ENCODE results near the gene TTK.
"Not testable (repeated sequence)": the region's sequence is repeated elsewhere in the genome, so short reads cannot be mapped to it uniquely, and the experiment has no call there.

Gene TTK

DNA sequence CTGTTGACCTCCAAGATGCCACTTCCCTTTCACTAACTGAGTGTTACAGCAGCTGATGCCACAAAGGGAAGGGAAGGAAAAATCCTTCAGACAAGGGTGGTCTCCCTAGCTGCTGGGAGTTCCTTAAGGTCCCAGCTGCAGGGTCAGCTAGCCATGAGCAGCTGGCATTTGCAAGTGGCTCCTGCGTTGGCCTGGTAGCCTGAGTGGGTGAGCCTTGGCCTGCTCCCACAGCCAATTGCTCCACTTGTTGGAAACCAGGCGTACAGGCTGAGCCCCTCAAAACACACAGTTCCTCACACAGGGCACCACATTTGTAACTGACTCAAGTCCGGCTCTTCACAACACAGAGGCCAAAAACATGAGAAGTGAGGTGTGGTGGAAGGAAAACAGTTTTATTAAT lies 16.7 kb downstream of the TTK start:
- no peak for DNase-seq (ENCODE audit: low read depth in 2 of 3, low spot score in 1 of 3)

DNA sequence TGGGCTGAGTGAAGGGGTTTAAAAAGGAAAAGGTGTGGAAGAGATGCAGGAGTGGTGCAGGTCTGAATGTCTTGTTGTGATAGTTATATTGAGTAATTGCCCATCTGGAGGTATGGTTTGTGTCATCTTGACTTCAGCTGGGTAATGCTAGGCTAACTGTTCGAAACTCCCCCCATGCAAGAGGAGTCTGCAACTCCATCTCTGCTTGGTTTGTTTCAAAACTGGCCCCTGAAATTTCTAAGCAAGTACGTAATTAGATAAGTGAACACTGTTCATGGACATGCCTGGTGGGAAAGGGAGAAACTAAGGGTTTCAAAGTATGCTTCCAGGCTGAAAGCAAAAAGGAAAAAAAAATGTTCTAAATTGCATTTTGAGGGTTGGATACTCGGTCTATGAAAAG lies 17.1 kb downstream of the TTK start:
- no peak for DNase-seq (ENCODE audit: low read depth in 2 of 3, low spot score in 1 of 3)

DNA sequence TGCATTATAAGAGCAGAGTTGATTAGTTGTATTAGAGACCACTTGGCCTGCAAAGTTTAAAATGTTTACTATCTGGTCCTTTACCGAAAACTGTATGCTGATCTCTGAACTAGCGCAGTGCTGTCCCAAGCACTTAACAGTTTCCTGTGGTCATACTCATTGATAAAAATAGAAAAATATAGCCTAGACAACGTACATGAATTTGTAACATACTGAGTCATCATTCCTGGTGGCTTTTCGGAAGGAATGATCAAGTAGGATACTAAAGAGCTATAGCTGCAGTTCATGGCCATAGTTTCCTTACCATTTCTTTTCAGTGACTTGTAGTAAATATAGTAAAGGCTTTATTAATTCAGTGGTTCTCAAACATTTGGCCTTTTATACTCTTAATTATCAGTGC lies 18.4 kb downstream of the TTK start:
- no peak for DNase-seq (ENCODE audit: low read depth in 2 of 3, low spot score in 1 of 3)

DNA sequence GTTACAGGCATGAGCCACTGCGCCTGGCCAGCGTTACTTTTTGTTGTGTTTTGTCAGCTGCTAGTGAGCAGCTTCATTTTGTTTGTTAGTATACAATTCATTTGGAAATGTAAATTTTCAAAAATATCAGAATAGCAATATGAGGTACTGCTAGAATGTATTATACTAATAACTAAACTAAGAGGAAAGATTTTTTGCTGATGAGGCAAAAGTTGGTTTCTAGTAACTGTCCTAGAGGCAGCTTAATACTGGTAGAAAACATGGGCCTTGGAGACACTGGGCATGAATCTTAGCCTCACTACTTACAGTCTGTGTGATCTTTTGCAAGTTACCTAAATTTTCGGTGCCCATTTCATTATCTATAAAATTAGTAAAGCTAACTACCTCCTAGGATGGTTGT lies 24.1 kb downstream of the TTK start:
- no peak for DNase-seq (ENCODE audit: low read depth in 2 of 3, low spot score in 1 of 3)

DNA sequence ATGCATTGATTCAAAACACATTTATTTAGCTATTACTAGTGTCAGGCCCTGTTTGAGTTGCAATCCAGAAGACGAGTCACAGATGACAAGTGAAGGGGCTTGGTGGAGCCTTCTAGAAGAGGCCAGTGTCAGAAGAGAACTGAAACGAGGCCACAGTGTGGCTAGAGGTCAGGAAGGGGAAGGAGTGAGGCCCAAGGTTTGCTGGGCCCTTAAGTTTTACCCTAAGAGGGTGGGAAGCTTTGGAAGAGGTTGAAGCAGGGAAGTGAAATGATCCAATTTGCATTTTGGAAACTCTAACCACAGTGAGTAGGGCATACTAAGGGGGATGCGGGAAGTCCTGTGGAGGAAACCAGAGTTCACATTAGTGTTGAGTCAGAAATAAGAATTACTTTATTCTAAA lies 25.0 kb downstream of the TTK start:
- DNase-seq (ENCODE audit: low read depth in 2 of 3, low spot score in 1 of 3) = no peak

DNA sequence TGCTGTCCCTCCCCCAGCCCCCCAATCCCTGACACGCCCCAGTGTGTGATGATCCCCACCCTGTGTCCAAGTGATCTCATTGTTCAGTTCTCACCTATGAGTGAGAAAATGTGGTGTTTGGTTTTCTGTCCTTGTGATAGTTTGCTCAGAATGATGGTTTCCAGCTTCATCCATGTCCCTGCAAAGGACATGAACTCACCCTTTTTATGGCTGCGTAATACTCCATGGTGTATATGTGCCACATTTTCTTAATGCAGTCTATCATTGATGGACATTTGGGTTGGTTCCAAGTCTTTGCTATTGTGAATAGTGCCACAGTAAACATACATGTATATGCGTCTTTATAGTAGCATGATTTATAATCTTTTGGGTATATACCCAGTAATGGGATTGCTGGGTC lies 43.8 kb downstream of the TTK start:
- DNase-seq (ENCODE audit: low read depth in 2 of 3, low spot score in 1 of 3) = not testable (repeated sequence)

DNA sequence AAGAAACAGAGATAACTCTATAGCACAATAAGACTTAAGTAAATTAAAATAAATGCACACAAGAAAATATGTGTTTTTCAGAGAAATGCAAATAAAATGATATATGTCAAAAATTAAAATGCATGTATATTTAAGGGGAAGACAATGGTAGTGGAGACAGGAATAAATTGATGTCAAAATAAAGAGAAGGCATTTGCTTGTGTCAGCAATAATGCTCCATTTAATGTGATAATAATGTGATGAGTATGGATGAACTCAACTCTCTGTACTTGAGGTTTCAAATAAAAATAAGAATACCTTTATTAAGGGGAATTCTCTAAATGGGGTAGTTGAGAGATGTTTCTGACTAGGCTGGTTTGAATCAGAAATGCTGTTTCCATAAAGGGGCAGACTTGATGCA lies 56.3 kb downstream of the TTK start:
- no peak for DNase-seq (ENCODE audit: low read depth in 2 of 3, low spot score in 1 of 3)

DNA sequence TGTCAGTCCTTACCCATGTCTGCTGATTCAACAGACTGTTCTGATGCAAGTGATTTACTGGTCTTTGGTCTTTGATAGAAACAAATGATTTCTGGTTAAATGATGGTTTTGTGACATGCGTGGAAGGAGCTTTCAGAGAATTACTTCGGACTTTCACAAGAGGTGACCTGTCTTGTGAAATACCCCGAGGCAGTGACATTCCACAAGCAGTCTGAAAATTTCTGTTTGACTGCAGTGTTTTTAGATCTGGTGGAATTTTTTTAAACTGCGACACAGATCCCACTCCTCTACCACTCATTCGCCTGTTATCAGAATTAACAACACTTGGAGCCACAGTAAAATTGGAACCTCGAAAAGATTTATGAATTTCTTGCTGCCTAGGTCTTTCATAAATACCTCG lies 63.7 kb downstream of the TTK start:
- not testable (repeated sequence) for DNase-seq (ENCODE audit: low read depth in 2 of 3, low spot score in 1 of 3)

DNA sequence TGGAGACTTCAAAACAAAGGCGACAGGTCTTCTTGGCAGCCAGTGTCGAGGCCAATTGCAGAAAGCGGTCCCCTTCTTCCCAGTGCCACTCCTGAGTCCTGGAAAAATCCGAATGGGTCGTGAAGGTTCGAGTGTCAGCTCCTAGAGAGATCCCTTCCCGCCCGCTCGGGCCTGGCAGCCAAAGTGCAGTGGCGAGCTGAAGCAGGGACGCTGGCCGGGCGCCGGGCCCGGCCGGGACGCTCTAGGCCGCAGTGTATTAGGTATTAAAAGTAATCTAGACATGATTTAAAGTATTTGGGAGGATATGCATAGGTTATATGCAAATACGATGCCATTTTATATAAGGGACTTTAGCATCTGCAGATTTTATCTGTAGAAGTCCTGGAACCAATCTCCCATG lies 66.0 kb downstream of the TTK start:
- not testable (repeated sequence) for DNase-seq (ENCODE audit: low read depth in 2 of 3, low spot score in 1 of 3)

DNA sequence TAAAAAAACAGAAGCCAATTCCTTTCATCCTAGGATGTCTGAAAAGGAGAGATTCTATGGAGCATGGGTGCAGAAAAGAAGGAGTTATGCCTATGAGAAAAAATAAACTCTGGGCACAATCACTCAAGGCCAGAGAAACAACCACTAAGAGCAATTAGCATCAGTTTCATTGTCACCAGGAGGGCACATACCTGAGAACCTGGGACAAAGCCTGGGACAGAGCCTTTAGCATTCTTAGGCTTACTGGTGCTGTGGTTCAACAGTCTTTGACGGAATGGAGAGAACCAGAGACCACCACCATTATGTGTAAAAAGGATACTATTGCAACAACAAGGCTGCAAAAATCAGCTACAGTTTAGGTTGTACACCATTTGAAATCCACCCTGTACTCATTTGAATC lies 72.6 kb downstream of the TTK start:
- no peak for DNase-seq (ENCODE audit: low read depth in 2 of 3, low spot score in 1 of 3)

DNA sequence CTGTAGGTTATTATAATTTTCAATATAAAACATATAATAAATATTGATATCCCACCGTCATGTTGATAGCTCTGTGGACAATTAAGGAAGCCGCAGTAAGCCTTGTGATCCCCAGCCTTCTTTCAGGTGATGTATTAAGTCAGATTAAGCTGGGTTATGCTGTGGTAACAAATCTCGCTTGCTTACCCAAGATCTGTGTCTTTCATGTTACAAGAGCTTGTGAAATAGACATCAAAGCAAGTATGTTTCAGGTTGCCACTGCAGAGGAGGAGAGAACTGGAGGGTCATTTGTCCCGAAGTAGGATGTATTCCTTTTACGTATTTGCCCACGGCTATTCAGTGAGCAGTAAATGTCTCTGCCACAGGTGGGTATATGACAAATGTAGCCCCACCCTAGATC lies 84.2 kb downstream of the TTK start:
- DNase-seq (ENCODE audit: low read depth in 2 of 3, low spot score in 1 of 3) = no peak

DNA sequence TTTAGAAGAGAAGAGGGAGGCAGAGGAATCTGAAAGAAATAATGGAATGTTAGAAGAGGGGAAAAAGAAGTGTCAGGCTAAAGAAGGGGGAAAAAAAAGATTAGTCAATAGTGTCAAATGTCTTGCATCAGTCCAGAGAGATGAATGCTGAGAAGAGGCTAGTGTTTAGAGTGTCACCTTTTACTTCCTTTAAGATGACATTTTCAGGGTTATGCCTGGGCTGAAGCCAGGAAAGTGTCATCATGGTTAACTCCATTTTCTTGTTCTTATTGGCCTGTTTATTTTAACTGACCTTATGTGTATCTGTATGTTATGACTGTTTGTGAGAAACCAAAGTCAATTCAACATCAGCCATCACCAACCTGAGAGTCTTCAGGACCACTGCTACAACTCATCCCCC lies 87.1 kb downstream of the TTK start:
- DNase-seq (ENCODE audit: low read depth in 2 of 3, low spot score in 1 of 3) = no peak

Measured in stimulated activated CD4-positive, alpha-beta T cell treated with anti-CD3 and anti-CD28 coated beads, Interleukin-12 subunit alpha, Interleukin-12 subunit beta, amount 100 ng/mL, for 48 hours (primary cell).